ENCODE results near the gene PPDPF. TPM values are rescaled to one million over a fixed set of nuclear protein-coding genes. Genes with fewer than 3 reads are reported as not detected.

PPDPF gene
- polyA plus RNA-seq, 2 of the 4 experiments (the other 2 are of a cell fraction) = 7.7 to 217 TPM

GRCh38 chr20:63567386-63568169, 47.0 kb downstream of the PPDPF start:
- POLR2A ChIA-PET = no interaction called here
- FAIRE-seq = no peak
- no peak for ATAC-seq
- CTCF ChIA-PET = interaction anchor here (0.7 to 7.6 kb wide), 5 partner anchors 13 to 413 kb away, joined by 3 to 49 read pairs (median 4); partner anchors contain the start of genes PRPF6 and PTK6
- 87% methylated on average over 37 of the region's 37 CpGs for WGBS (ENCODE audit: missing lambda C conversion rate)
- H3K4me1 ChIP-seq = no peaks in the 10 kb centered on the region
- no peak overlapping the region for H3K27ac ChIP-seq
- no peak overlapping the region for H3K4me3 ChIP-seq
- TF ChIP-seq HES2 (IDR thresholded peaks at IDR 0.05) (no peak), NPAS2 (CRISPR knock-in tag; IDR thresholded peaks at IDR 0.05; ENCODE audit: borderline replicate concordance) (no peak), CBX8 (IDR thresholded peaks at IDR 0.05) (no peak), ATOH8 (CRISPR knock-in tag; IDR thresholded peaks at IDR 0.05; ENCODE audit: low read depth) (no peak), SMC3 (IDR thresholded peaks at IDR 0.05) (no peak), HDAC2 (IDR thresholded peaks at IDR 0.05) (no peak), CTCF (IDR thresholded peaks at IDR 0.05) (no peak), HOXB13 (CRISPR knock-in tag; IDR thresholded peaks at IDR 0.05; ENCODE audit: low read depth) (no peak), CHD4 (IDR thresholded peaks at IDR 0.05; ENCODE audit: borderline replicate concordance) (no peak), PHF8 (IDR thresholded peaks at IDR 0.05; ENCODE audit: borderline replicate concordance, low read depth) (no peak), MAFK (IDR thresholded peaks at IDR 0.05; ENCODE audit: partially characterized antibody) (no peak), MYC (IDR thresholded peaks at IDR 0.05; ENCODE audit: borderline replicate concordance, low read length) (no peak), TP53 (CRISPR knock-in tag; IDR thresholded peaks at IDR 0.05) (no peak), HOXA7 (CRISPR knock-in tag; IDR thresholded peaks at IDR 0.05) (no peak), FOSB (CRISPR knock-in tag; IDR thresholded peaks at IDR 0.05) (no peak)
- DNase-seq (ENCODE audit: low read depth in 1 of 2, low spot score in 1 of 2) = no peak
- no peaks in the 10 kb centered on the region for H3K9me3 ChIP-seq
- H3K4me2 ChIP-seq = no peak overlapping the region

- 94% methylated on average over 17 of the region's 43 CpGs for WGBS (ENCODE audit: missing lambda C conversion rate)
- no peaks in the 10 kb centered on the region for H3K9me3 ChIP-seq
- no peak overlapping the region for H3K4me3 ChIP-seq
- FAIRE-seq (no peak), DNase-seq (ENCODE audit: low read depth in 1 of 2, low spot score in 1 of 2) (no peak), ATAC-seq (no peak)
- no peak overlapping the region for H3K27ac ChIP-seq
- peaks cover 4% of the 10 kb centered on the region; the same call in 1 of the 3 replicates for H3K4me1 ChIP-seq
- no peak overlapping the region for H3K4me2 ChIP-seq
- TF ChIP-seq E2F6 (IDR thresholded peaks at IDR 0.05; ENCODE audit: borderline replicate concordance, low read depth) (no peak), MAZ (IDR thresholded peaks at IDR 0.05; ENCODE audit: borderline replicate concordance, low read depth, low read length) (no peak), NR3C1 (IDR thresholded peaks at IDR 0.05) (no peak), HMGXB4 (CRISPR knock-in tag; IDR thresholded peaks at IDR 0.05; ENCODE audit: borderline replicate concordance) (no peak), RNF2 (IDR thresholded peaks at IDR 0.05; ENCODE audit: borderline replicate concordance, low read depth) (no peak)
- ChIA-PET CTCF (interaction anchor here (0.7 to 1.5 kb wide), 5 partner anchors 13 to 412 kb away, joined by 3 to 7 read pairs (median 3); partner anchors contain the start of gene PRPF6), POLR2A (interaction anchor here (0.7 kb wide), 1 partner anchor 90 kb away, joined by 3 read pairs; the partner anchor contains the start of gene RTEL1)
Measured at GRCh38 chr20:63568170-63568981, 47.8 kb downstream of the PPDPF start.

Data from A549 (cell line).